Femur (tissue), 1 donor: ENCODE results near the gene ANKRD18B.
"Not testable (repeated sequence)": the region's sequence is repeated elsewhere in the genome, so short reads cannot be mapped to it uniquely, and the experiment has no call there.

ENCODE experiments used
- DNase-seq: peaks from one replicate; pipeline ENCODE4 v3.0.0-alpha.2; 2017

The ANKRD18B gene

DNA sequence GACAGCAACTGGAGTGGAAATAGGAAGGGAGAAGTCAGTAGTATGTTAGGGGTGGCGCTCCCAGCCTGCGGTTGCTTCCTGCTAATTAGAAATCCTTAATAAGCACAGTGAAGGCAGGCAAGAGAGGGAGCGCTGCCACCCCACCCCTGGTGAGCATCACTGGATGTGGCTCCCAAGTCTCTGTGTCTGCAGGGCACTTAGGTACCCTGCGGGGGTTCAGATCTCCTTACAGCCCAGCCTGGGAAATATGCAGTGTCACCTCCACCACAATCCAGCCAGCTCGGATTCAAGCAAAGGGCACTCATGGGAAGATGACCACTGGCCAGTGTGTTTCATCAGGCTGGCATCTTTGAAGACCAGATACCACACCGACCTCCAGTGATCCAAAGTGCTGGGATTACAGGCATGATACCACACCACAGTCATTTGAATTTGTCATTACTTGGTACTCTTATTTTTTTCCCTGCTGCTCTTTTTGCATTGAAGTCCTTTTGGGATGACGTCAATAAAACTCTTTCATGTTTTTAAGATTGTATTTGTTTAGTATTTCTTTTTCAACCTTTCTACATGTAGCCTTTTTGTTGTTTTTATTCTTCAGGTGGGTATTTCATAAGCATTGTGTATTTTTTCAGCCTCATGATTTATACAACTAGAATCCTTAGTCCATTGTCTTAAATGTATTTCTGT lies 90.1 kb downstream of the ANKRD18B start:
- DNase-seq = no peak

DNA sequence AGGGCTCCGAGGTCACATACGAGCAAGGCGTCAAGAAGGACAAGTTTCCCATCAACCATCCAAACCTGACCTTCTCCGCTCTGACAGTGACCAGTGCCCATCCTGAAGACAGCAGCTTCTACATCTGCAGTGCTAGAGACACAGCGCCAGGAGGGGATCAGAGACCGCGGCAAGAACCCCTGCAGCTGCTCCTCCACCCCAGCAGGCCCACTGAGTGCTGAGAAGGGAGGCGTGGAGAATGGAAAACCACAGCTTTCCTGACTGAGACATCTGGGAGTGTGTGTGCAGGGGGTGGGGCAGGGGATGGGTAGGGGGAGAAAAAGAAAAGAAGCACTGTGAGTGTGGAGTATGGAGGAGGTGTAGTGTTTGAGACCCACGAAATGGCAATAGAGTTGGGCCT lies 94.3 kb downstream of the ANKRD18B start:
- DNase-seq = not testable (repeated sequence)

DNA sequence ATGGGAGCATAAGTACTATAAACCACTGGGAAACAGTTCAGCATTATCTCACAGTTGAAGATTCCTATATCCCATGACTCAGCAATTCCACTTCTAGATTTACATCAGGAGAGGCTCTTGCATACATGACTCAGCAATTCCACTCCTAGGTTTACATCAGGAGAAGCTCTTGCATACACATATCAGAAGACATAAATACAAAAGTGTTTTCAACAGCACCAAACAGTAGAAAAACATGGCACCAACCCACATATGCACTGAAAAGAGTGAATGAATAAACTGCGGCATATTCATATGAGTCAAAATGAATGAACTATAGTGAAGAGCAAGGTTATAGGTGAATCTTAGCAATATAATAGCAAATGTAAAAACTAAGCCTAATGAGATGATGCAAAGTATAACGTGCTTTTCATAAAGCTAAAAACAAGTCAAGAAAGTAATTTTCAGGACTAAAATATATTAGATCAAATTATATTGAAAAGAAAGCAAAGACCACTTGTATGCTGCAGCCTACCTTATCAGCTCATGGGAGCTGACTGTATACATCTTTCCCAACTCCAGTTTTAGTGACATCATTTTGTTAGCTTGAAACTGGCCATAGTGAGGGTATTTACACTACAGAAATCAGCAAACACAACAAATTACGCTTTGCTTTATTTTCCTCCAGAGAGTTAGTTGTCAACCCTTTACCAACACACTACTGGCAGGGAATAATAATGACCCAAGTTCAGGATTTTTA lies 95.8 kb downstream of the ANKRD18B start:
- no peak for DNase-seq

DNA sequence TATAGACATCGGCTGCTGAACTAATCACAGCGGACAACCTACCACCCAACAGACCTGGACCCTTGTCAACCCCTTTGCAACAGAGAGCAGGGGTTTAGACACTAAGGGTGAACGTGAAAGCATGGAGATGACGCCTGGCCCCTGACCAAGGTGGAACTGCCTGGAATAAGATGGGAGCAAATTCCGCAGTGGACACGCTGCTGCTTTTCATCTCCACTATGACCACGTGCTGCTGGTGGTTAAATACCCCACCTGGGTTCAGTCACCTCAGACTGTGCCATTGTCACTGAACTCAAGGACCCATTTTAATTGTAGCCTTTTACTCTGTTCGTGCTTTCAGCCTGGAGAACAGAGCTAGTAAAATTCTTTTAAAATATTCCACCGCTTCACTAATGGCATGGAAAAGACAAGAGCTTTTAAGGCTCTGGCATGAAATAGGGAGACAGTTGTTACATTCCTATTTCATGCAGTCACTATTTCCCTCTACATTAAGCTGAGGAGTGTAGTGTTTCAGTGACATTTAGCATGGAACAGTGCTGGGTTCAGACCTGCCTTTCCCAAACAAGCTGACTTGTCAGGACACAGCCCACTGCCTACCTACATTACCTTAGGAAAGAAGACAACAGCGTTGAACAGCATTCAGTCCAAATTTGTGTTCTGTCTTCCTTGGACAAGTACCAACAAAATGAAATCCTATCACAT lies 96.8 kb downstream of the ANKRD18B start:
- peak; percentile 32 for DNase-seq
